HEK293 (cell line): ENCODE measurements around the gene TAS2R8.

Experiments
- CTCF ChIA-PET: fragments of 350-600 bp; formaldehyde crosslinking; extraction: SDS; loops from one replicate; lab custom pipeline; 2021; ENCODE audit warnings: antibody characterized with exemption; lab: Yijun Ruan, JAX
- POLR2A ChIA-PET: fragments of 300-600 bp; formaldehyde crosslinking; extraction: SDS; loops from one replicate; lab custom pipeline; 2020; ENCODE audit warnings: antibody characterized with exemption, inconsistent platforms; lab: Yijun Ruan, JAX
- H3K27ac ChIP-seq: fragments of 200-500 bp; sonication (Bioruptor generic); 2 replicates; pipeline ENCODE4 v1.5.1; 2014; ENCODE audit warnings: low read depth, low read length, control low read depth, inconsistent platforms; ENCODE audit errors: extremely low read depth
- H3K36me3 ChIP-seq, 2 experiments: fragments of 200-500 bp in 1 of 2; sonication (Bioruptor generic) in 1 of 2; 1 replicate in 1 of 2; 2 replicates in 1 of 2; pipeline ENCODE4 v1.5.1; 2014 to 2017; ENCODE audit warnings: inconsistent platforms in 2 of 2, low read length in 2 of 2; ENCODE audit not compliant: control insufficient read depth in 2 of 2, insufficient read depth in 1 of 2
- H3K4me1 ChIP-seq: fragments of 200-500 bp; sonication (Bioruptor generic); 2 replicates; pipeline ENCODE4 v1.5.1; 2014; ENCODE audit warnings: mild to moderate bottlenecking, low read length, inconsistent platforms; ENCODE audit not compliant: control insufficient read depth, insufficient read depth
- H3K4me3 ChIP-seq: 2 replicates; pipeline ENCODE4 v1.5.1; 2011; ENCODE audit warnings: low read depth, mild to moderate bottlenecking, control low read depth, low read length, moderate library complexity
- H3K9me3 ChIP-seq: fragments of 200-500 bp; sonication (Bioruptor generic); 2 replicates; pipeline ENCODE4 v1.5.1; 2014; ENCODE audit warnings: low read depth, low read length, inconsistent platforms; ENCODE audit not compliant: control insufficient read depth, insufficient read depth
- GLIS1 ChIP-seq: fragments of 450-650 bp; formaldehyde crosslinking; IDR thresholded peaks from 2 replicates; pipeline ENCODE4 v1.5.1; 2016; ENCODE audit warnings: missing biosample characterization, missing genetic modification characterization
- KLF1 ChIP-seq: fragments of 450-650 bp; formaldehyde crosslinking; IDR thresholded peaks from 2 replicates; pipeline ENCODE4 v1.5.1; 2016; ENCODE audit warnings: missing biosample characterization, missing genetic modification characterization
- KLF16 ChIP-seq: fragments of 450-650 bp; formaldehyde crosslinking; IDR thresholded peaks from 2 replicates; pipeline ENCODE4 v1.5.1; 2017; ENCODE audit warnings: missing biosample characterization, missing genetic modification characterization
- OSR2 ChIP-seq: fragments of 450-650 bp; formaldehyde crosslinking; IDR thresholded peaks from 2 replicates; pipeline ENCODE4 v1.5.1; 2016; ENCODE audit warnings: missing biosample characterization, missing genetic modification characterization
- YY1 ChIP-seq: fragments of 450-650 bp; formaldehyde crosslinking; IDR thresholded peaks from 2 replicates; pipeline ENCODE4 v1.5.1; 2018; ENCODE audit warnings: missing biosample characterization, missing genetic modification characterization
- ZBTB10 ChIP-seq: fragments of 450-650 bp; formaldehyde crosslinking; IDR thresholded peaks from 2 replicates; pipeline ENCODE4 v1.5.1; 2016; ENCODE audit warnings: missing biosample characterization, missing genetic modification characterization
- ZBTB26 ChIP-seq: fragments of 450-650 bp; formaldehyde crosslinking; optimal IDR thresholded peaks from 2 replicates; pipeline ENCODE3; 2016; ENCODE audit warnings: missing biosample characterization, mild to moderate bottlenecking, missing genetic modification characterization
- ZNF548 ChIP-seq: fragments of 450-650 bp; formaldehyde crosslinking; IDR thresholded peaks from 2 replicates; pipeline ENCODE4 v1.5.1; 2016; ENCODE audit warnings: missing biosample characterization, missing genetic modification characterization
- ZNF585B ChIP-seq: fragments of 450-650 bp; formaldehyde crosslinking; IDR thresholded peaks from 2 replicates; pipeline ENCODE4 v1.5.1; 2016; ENCODE audit warnings: missing biosample characterization, missing genetic modification characterization
- ZNF610 ChIP-seq: fragments of 450-650 bp; formaldehyde crosslinking; IDR thresholded peaks from 2 replicates; pipeline ENCODE4 v1.5.1; 2016; ENCODE audit warnings: missing biosample characterization, missing genetic modification characterization, borderline replicate concordance
- ZNF747 ChIP-seq: fragments of 450-650 bp; formaldehyde crosslinking; IDR thresholded peaks from 2 replicates; pipeline ENCODE4 v1.5.1; 2016; ENCODE audit warnings: missing biosample characterization, missing genetic modification characterization
- ZNF777 ChIP-seq: fragments of 450-650 bp; formaldehyde crosslinking; IDR thresholded peaks from 2 replicates; pipeline ENCODE4 v1.5.1; 2017; ENCODE audit warnings: missing biosample characterization, missing genetic modification characterization, borderline replicate concordance
- TF ChIP-seq, protein P1 (sequence below): fragments of 450-650 bp; formaldehyde crosslinking; conservative IDR thresholded peaks from 2 replicates; pipeline ENCODE4 v1.5.1; 2016; ENCODE audit warnings: low read depth, missing biosample characterization, missing genetic modification characterization
- TF ChIP-seq, protein P2 (sequence below): fragments of 450-650 bp; formaldehyde crosslinking; IDR thresholded peaks from 2 replicates; pipeline ENCODE4 v1.5.1; 2016; ENCODE audit warnings: missing biosample characterization, missing genetic modification characterization, low read depth
- TF ChIP-seq, protein P3 (sequence below): fragments of 450-650 bp; formaldehyde crosslinking; IDR thresholded peaks from 2 replicates; pipeline ENCODE4 v1.5.1; 2016; ENCODE audit warnings: missing biosample characterization, missing genetic modification characterization

TAS2R8 gene, protein sequence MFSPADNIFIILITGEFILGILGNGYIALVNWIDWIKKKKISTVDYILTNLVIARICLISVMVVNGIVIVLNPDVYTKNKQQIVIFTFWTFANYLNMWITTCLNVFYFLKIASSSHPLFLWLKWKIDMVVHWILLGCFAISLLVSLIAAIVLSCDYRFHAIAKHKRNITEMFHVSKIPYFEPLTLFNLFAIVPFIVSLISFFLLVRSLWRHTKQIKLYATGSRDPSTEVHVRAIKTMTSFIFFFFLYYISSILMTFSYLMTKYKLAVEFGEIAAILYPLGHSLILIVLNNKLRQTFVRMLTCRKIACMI

GRCh38 chr12:10807186-10807585 lies at the start of gene TAS2R8:
Gene TAS2R8 (minus strand): TSS chr12:10807286. CDS start chr12:10806980, 306 bp downstream.
- H3K9me3 ChIP-seq = no peaks in the 10 kb centered on the region; the same call in 1 of the 2 replicates
- CTCF ChIA-PET = no interaction called here
- POLR2A ChIA-PET = no interaction called here
- TF ChIP-seq ZBTB10 (tag by site-specific recombination) = no peak
- no peak for TF ChIP-seq ZNF548 (tag by site-specific recombination)
- TF ChIP-seq ZNF747 (tag by site-specific recombination) = no peak
- TF ChIP-seq ZBTB26 (tag by site-specific recombination) = no peak
- no peak for TF ChIP-seq KLF16 (tag by site-specific recombination)
- no peak for TF ChIP-seq GLIS1 (tag by site-specific recombination)
- TF ChIP-seq YY1 (tag by site-specific recombination) = no peak
- no peak for TF ChIP-seq OSR2 (tag by site-specific recombination)
- TF ChIP-seq, all 188 proteins: peak for 0
- H3K27ac ChIP-seq = no peak within 1 kb of the TSS
- no peaks in the 10 kb centered on the region for H3K36me3 ChIP-seq
- H3K4me1 ChIP-seq = no peaks in the 10 kb centered on the region
- no peak within 1 kb of the TSS for H3K4me3 ChIP-seq

- POLR2A ChIA-PET = no interaction called here
Observed at GRCh38 chr12:10855807-10856206, 48.7 kb upstream of the TAS2R8 start.

DNA sequence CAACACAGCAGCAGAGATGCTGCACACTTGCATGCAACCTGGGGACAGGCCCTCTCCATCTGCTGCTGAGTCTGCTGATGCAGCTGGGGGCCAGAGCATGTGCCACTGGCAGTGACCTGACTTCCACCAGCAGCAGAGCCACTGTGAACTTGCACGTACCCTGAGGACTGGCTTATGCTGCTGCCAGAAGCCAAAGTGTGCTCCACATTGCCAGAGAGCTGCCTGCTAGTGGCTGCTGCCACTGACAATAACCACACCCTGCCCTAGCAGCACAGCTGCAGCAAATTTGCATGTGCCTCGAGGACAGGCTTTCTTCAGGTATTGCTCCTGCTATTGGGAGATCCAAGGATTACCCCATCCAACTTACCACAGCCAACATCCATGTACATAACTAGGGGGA lies 46.7 kb upstream of the TAS2R8 start:
- no peaks in the 10 kb centered on the region for H3K4me1 ChIP-seq
- ChIA-PET CTCF (no interaction called here), POLR2A (no interaction called here)
- H3K27ac ChIP-seq = no peak overlapping the region
- peaks cover 0 to 4% of the 10 kb centered on the region in 2 experiments; a peak in 1 of 3 replicates for H3K36me3 ChIP-seq
- no peaks in the 10 kb centered on the region for H3K9me3 ChIP-seq
- no peak overlapping the region for H3K4me3 ChIP-seq
- TF ChIP-seq ZNF610 (tag by site-specific recombination) = no peak
- TF ChIP-seq, protein P1, sequence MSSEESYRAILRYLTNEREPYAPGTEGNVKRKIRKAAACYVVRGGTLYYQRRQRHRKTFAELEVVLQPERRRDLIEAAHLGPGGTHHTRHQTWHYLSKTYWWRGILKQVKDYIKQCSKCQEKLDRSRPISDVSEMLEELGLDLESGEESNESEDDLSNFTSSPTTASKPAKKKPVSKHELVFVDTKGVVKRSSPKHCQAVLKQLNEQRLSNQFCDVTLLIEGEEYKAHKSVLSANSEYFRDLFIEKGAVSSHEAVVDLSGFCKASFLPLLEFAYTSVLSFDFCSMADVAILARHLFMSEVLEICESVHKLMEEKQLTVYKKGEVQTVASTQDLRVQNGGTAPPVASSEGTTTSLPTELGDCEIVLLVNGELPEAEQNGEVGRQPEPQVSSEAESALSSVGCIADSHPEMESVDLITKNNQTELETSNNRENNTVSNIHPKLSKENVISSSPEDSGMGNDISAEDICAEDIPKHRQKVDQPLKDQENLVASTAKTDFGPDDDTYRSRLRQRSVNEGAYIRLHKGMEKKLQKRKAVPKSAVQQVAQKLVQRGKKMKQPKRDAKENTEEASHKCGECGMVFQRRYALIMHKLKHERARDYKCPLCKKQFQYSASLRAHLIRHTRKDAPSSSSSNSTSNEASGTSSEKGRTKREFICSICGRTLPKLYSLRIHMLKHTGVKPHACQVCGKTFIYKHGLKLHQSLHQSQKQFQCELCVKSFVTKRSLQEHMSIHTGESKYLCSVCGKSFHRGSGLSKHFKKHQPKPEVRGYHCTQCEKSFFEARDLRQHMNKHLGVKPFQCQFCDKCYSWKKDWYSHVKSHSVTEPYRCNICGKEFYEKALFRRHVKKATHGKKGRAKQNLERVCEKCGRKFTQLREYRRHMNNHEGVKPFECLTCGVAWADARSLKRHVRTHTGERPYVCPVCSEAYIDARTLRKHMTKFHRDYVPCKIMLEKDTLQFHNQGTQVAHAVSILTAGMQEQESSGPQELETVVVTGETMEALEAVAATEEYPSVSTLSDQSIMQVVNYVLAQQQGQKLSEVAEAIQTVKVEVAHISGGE (tag by site-specific recombination) = no peak
- TF ChIP-seq, protein P2, sequence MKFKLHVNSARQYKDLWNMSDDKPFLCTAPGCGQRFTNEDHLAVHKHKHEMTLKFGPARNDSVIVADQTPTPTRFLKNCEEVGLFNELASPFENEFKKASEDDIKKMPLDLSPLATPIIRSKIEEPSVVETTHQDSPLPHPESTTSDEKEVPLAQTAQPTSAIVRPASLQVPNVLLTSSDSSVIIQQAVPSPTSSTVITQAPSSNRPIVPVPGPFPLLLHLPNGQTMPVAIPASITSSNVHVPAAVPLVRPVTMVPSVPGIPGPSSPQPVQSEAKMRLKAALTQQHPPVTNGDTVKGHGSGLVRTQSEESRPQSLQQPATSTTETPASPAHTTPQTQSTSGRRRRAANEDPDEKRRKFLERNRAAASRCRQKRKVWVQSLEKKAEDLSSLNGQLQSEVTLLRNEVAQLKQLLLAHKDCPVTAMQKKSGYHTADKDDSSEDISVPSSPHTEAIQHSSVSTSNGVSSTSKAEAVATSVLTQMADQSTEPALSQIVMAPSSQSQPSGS (tag by site-specific recombination) = no peak
- TF ChIP-seq, protein P3, sequence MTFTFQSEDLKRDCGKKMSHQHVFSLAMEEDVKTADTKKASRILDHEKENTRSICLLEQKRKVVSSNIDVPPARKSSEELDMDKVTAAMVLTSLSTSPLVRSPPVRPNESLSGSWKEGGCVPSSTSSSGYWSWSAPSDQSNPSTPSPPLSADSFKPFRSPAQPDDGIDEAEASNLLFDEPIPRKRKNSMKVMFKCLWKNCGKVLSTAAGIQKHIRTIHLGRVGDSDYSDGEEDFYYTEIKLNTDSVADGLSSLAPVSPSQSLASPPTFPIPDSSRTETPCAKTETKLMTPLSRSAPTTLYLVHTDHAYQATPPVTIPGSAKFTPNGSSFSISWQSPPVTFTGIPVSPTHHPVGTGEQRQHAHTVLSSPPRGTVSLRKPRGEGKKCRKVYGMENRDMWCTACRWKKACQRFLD = no peak
- no peak for TF ChIP-seq ZNF777

More at GRCh38 chr12:10855807-10856206, 48.7 kb upstream of the TAS2R8 start:
- no peak overlapping the region for H3K4me3 ChIP-seq
- CTCF ChIA-PET = interaction anchor here (0.7 kb wide), 1 partner anchor 630 kb away, joined by 3 read pairs; no protein-coding TSS in a partner anchor
- no peaks in the 10 kb centered on the region for H3K9me3 ChIP-seq
- H3K27ac ChIP-seq = no peak overlapping the region
- TF ChIP-seq, protein P1 (tag by site-specific recombination) = no peak
- TF ChIP-seq ZNF585B (peak; percentile 95), KLF1 (tag by site-specific recombination) (no peak)
- H3K36me3 ChIP-seq = peaks cover 0 to 5% of the 10 kb centered on the region in 2 experiments; a peak in 1 of 3 replicates
- no peaks in the 10 kb centered on the region for H3K4me1 ChIP-seq
